ENCODE results near the gene DGKI.

The DGKI gene

DNA sequence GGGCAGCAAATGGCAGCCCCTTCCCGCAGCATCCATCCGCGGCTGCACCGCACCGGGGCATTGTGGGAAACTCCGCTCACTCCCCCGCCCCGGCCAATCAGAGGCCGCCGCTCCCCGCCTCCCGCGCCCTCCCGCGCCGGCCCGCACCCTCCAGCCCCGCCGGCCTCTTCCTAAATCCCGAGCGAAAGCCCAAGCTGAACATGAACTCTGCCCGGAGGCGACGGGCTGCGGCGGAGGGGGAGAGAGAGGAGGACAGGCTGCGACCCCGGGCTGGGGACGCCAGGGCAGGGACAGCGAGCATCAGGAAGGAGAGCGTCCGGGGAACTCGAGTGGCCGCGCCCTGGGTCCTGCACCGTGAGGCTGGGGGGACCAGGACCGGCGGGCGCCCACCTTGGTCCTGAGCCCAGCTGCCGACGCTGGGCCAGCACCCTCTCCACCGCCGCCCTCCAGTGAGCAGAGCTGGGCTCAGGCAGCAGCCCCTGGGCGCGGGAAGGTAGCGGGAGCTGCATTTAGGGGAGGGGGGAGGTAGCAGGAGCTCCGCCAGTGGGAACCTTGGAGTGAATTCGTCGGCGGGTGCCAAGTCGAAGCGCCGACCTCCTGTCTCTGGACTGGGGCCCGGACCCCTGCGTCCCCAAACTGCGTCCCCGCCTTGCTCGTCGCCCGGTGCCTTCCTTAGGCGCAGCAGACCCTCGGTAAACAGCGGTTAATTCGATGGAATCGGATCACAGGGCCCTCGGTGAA, at the start of gene DGKI:
Gene DGKI, minus strand, starts transcription at position 148 of the 741 bp plus-strand sequence.
- in situ Hi-C loops (cut with HindIII; ENCODE audit: low sequenced_read_pairs), result no loop called here
- TF ChIP-seq, protein P1, sequence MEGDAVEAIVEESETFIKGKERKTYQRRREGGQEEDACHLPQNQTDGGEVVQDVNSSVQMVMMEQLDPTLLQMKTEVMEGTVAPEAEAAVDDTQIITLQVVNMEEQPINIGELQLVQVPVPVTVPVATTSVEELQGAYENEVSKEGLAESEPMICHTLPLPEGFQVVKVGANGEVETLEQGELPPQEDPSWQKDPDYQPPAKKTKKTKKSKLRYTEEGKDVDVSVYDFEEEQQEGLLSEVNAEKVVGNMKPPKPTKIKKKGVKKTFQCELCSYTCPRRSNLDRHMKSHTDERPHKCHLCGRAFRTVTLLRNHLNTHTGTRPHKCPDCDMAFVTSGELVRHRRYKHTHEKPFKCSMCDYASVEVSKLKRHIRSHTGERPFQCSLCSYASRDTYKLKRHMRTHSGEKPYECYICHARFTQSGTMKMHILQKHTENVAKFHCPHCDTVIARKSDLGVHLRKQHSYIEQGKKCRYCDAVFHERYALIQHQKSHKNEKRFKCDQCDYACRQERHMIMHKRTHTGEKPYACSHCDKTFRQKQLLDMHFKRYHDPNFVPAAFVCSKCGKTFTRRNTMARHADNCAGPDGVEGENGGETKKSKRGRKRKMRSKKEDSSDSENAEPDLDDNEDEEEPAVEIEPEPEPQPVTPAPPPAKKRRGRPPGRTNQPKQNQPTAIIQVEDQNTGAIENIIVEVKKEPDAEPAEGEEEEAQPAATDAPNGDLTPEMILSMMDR (IDR thresholded peaks at IDR 0.05; ENCODE audit: low read depth, low read length), result no peak
- DNase-seq (ENCODE audit: low read depth, low spot score), result no peak
- H3K4me3 ChIP-seq (ENCODE audit: low read depth, low read length), result peak within 1 kb of the TSS; percentile 49

DNA sequence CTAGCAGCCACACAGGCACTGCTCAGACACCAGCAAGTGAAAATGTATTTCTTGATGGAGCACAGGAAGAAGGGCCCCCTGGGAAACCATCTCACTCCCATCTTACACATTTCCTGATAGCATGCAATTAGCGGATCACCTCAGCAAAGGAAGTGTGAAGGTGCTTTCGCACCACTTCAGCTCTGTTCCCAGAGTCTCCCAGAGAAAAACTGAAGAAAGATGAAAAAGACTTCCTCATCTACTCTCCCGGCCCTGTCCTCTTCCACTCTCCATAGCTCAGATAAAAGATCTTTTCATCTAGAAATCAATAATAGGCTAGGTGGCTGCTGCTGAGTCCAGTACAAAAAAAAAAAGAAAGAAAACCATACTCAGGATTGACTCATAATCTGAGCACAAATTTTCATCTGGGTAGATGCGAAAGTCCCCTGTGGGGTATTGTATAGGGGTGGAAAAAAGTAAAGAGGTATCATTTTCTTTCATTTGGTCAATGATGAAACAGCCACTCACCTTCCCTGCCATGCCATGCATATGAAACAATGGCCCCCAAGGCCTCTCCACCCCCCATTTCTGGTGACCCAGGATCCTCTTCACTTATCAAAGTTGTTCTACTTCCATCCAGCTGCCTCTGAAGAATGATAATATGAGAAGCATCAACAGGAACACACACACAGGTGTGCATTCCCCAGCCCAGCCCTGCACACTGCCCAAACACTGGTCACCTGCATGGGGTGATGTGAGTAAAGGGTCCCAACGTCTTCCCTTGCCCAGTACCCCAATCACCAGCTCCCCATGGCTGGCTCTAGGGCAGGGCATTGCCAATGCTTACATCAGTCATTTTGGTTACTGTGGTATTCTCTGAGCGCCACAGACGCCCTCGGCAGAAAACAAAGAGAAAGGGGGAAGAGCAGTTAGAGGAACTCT, 48.8 kb upstream of the DGKI start:
- TF ChIP-seq, protein P1 (IDR thresholded peaks at IDR 0.05; ENCODE audit: low read depth, low read length), result no peak
- DNase-seq (ENCODE audit: low read depth, low spot score), result no peak
- in situ Hi-C loops (cut with HindIII; ENCODE audit: low sequenced_read_pairs), result no loop called here
- H3K4me3 ChIP-seq (ENCODE audit: low read depth, low read length), result no peak overlapping the region

DNA sequence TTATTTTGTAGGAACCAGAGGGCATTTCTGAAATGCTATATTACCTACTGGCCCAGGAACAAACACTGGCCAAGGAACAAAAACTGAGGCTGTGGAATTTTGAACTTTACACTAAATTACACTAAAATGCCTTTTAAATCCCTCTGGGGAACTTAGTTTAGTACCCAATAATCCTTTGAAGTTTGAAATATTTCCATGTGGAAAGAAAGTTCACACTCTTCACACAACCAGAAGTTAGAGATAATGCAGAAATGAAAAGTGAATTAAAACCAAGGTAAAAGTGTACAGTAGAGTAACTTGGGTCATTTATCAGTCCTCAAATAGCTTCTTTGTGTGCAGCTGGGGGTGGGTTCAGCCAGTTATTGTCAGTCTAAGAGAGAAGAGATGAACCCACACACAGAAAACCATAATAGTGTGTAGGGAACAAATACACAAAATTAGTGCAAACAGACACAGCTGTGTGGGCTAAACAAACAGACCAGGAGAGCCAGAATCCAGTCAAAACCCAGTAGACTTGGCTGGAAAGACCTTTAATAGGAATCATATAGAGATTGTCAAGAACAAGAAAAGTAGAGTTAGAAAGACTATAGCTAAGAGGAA, 46.5 kb upstream of the DGKI start:
- DNase-seq (ENCODE audit: low read depth, low spot score), result no peak
- no peak overlapping the region for H3K4me3 ChIP-seq (ENCODE audit: low read depth, low read length)
- TF ChIP-seq, protein P1 (IDR thresholded peaks at IDR 0.05; ENCODE audit: low read depth, low read length), result no peak
- in situ Hi-C loops (cut with HindIII; ENCODE audit: low sequenced_read_pairs), result no loop called here

DNA sequence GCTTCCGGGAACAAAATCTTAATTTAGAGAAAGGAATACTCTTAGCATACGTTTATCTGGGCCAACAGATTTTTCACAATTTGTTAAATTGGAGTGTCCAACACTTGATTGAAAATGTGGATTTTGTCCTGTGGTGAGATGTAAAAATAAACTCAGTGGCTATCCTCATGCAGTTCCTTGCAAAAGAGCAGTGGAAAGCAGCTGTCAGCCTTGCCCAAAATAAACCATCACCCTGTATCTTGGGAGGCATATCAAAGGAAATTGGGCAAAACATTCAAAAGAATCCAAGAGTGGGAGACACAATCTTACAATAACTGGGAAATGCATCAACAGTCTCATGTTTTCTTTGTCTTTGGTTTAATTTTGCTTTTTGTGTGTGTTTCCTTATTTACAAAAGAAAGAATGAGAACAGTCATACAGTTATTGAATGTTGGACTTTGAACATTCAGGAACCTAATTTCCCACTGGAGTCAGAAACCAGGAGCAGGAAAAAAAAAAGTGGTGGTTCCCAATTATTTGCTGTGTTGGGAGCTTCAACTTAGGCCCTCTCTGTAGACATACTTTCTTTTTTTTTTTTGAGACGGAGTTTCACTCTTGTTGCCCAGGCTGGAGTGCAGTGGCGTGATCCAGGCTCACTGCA, 44.4 kb upstream of the DGKI start:
- in situ Hi-C loops (cut with HindIII; ENCODE audit: low sequenced_read_pairs), result no loop called here
- DNase-seq (ENCODE audit: low read depth, low spot score), result no peak
- TF ChIP-seq, protein P1 (IDR thresholded peaks at IDR 0.05; ENCODE audit: low read depth, low read length), result no peak
- H3K4me3 ChIP-seq (ENCODE audit: low read depth, low read length), result no peak overlapping the region

DNA sequence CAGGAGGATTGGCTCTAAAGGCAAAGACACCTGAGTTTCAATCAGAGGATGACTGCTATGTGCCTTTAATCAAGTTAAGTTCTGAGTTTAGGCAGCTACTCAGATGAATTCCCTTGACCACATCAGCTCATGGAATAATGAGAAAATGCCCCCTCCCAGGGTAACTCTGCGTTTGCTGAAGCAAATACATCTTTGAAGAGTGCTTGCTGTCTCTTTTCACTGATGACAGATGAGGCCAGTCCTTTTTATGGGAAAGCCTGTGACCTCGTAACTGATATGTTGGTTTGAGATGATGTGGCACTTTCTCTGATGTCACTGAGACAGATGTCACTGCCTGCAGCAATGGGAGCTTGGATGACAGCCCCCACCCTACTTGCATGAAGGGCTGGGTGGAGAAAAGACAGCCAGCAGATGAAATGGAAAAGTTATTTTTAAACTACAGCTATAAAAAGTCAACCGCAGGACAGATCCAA, 43.7 kb upstream of the DGKI start:
- H3K4me3 ChIP-seq (ENCODE audit: low read depth, low read length), result no peak overlapping the region
- in situ Hi-C loops (cut with HindIII; ENCODE audit: low sequenced_read_pairs), result no loop called here

More for the DNA sequence above, 43.7 kb upstream of the DGKI start:
- DNase-seq (ENCODE audit: low read depth, low spot score), result no peak
- TF ChIP-seq, protein P1 (IDR thresholded peaks at IDR 0.05; ENCODE audit: low read depth, low read length), result no peak

Measured in astrocyte of the spinal cord (primary cell).